Stimulated activated CD8-positive, alpha-beta memory T cell treated with anti-CD3 and anti-CD28 coated beads, Interleukin-7, amount 100 ng/mL, for 48 hours (primary cell): Measurements from ENCODE around the gene IFIH1.

Experiments
- DNase-seq, 2 donors: peaks; one replicate each; pipeline ENCODE4 v3.0.0-alpha.2; 2020; ENCODE audit warnings: low read depth in 1 of 2; ENCODE audit errors: extremely low read depth in 1 of 2

IFIH1 gene

DNA sequence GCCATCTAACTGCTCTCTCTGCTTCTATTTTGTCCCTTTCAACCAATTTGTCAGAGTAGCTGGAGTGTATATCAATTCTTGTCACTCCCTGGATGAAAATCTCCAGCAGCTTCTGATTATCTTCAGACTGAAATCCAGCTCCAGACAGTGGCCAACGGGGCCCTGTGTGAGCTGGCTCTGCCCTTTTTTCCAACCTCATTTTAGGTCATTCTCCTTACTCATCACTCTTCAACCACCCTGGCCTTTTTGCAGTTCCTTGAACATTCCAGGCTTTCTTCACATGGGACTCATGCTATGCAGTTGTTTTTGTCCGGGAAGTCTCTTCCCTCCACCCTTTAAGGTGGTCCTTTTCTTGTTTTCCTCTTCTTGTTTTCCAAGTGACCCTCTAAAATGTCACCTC is 59.8 kb downstream of the IFIH1 start:
- DNase-seq, result no peak

DNA sequence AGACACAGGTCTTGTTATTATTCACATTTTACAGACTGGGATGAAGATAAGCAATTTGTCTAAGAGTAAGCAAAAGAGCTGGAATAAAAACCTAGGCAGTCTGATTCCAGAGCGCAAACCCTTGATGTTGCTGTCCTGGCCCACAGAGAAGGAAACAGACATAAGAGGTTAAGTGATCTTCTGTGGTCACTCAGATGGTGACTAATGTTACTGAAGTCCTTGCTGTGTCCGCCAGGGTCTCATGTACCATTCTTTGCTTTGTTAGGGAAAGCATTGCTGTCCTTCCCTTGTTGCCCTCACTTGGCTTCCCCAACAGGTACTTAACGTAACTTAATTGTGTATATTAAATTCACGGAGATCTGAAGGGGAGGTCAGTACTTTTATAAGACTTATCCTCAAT is 60.3 kb downstream of the IFIH1 start:
- DNase-seq, result no peak

- DNase-seq, result no peak
Measured at GRCh38 chr2:162257425-162257824, 61.1 kb downstream of the IFIH1 start.

GRCh38 chr2:162256591-162256991 is 61.9 kb downstream of the IFIH1 start:
- DNase-seq, result no peak

GRCh38 chr2:162254236-162254871 is 64.1 kb downstream of the IFIH1 start:
- no peak for DNase-seq

- no peak for DNase-seq
Measured at GRCh38 chr2:162253435-162253834, 65.0 kb downstream of the IFIH1 start.

GRCh38 chr2:162252153-162252552 is 66.3 kb downstream of the IFIH1 start:
- no peak for DNase-seq

DNA sequence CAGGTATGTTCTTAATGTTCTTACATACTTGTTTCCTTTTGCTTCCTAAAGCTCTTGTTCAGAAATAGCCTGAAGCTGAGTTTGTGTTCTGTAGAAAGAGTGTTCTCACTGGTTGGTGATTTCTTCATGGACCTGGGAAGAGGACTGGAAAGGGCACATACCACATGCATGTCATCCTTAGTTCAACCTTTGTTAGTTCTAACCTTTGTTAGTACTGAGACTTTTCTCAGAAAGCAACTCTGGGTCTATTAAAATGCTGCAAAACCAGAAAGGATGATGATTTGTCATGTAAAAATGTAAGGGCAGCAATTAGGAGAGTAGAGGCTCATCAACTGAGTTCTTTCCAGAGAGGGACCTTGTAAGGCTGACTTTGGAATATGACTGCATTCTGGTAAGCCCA is 72.7 kb downstream of the IFIH1 start:
- DNase-seq, result no peak

- no peak for DNase-seq
Measured at GRCh38 chr2:162245061-162245460, 73.4 kb downstream of the IFIH1 start.

DNA sequence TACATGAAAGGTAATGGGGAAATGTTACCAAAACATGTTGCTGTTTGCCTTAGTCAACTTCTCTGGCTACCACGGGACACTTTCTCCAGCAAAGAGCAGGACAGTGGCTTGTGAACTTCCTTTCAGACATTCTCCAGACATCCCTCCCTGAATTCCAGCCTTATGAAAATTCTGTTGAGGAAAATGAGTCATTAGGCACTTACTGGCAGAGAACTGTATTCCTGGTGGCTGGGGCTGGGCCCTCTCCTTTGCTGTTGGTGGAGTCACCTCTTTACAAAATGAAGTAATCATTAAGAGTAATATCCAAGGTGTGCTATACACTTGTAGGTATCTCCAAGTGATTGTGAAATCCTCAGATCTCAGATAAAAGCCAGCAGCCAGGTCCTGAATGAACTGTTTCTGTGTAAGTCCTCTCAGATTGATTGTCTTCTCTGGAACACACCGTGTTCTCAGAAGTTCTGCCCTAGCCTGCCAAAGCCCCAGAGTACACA is 73.9 kb downstream of the IFIH1 start:
- no peak for DNase-seq

DNA sequence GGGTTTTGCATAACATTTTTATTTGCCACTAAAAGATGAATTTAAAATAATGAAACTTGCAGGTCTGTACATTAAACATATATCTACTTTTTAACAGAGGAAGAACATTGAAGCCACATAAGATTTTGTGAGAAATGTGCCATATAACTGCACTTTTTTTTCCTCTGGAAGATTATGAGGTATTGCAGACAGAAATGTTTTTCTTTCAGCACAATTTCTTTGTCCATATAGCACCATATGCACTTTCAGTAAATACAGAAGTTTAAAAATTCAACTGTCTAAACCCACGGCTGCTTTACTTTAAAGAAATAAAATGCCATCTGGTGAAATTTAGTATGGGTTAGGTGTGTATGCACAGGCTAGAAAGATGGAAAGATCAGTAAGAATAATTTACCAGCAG is 74.8 kb downstream of the IFIH1 start:
- no peak for DNase-seq

DNA sequence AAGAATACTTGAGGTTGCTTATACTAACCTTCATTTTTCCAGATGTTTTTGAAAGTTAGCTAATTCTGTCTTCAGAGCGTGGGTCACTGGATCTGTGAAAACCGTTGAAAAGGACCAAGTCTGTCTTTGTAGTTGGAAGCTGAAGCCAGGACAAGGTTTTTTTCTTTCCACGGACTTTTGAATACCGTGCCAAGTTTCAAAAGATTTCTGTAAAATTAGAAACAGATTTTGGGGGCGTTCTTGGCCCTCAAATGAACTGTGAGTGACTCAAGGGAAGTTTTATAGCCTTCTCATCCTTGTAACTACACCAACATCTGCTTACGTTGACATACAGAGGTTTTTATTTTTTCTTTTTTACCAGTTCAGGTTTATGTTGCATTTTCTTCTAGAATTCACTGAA is 75.2 kb downstream of the IFIH1 start, which contains the start of gene FAP:
Gene FAP (minus strand): TSS at position 152 of the 400 bp plus-strand sequence. CDS start 118 bp downstream, at position 34.
- DNase-seq, result no peak

DNA sequence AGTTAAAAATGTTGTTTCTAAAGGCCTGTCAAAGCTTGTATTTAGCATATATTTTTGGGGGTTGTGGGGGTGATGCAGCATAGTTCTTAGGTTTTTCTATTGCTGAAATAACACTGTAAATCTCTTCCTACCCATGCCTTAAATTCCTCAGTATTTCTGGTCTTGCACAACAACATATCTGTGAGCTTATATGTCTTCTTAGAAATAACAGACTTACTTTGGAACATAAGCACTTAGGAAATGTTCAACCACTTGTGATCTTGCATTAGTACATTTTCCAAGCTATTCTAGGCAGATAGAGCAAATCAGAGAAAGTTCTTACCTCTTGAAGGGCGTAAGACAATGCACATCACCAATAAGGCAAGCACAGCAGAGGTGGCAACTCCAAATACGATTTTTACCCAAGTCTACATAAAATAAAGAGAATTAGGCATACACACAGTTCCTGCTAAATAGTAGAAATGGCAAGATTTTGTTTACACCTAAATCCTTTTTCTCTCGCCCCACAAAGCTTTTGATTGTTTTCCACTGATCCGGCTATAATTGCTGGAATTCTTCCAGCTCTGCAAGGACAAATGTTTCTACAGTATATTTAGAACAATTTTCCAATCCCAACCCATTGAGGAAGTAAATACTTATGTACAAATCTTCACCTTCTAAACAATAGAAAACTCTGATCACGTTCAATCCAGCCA is 75.8 kb downstream of the IFIH1 start:
- no peak for DNase-seq

DNA sequence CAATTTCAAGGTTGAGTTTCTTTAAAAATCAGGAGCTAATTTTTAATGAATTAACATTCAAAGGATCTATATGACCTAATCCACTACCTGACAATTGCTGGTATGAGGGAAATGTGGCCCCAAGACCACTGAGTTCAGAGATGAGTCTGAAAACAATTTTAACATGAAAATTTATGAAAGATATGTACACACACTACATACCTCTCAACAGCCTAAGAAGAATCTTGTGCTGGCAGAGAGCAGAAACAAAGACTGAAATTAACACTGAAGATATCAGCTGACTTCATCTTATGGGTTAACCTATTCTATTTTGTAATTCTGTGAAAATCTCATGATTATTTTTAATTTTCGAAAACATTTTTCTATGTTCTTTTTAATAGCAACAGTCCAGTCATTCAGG is 76.9 kb downstream of the IFIH1 start:
- no peak for DNase-seq

DNA sequence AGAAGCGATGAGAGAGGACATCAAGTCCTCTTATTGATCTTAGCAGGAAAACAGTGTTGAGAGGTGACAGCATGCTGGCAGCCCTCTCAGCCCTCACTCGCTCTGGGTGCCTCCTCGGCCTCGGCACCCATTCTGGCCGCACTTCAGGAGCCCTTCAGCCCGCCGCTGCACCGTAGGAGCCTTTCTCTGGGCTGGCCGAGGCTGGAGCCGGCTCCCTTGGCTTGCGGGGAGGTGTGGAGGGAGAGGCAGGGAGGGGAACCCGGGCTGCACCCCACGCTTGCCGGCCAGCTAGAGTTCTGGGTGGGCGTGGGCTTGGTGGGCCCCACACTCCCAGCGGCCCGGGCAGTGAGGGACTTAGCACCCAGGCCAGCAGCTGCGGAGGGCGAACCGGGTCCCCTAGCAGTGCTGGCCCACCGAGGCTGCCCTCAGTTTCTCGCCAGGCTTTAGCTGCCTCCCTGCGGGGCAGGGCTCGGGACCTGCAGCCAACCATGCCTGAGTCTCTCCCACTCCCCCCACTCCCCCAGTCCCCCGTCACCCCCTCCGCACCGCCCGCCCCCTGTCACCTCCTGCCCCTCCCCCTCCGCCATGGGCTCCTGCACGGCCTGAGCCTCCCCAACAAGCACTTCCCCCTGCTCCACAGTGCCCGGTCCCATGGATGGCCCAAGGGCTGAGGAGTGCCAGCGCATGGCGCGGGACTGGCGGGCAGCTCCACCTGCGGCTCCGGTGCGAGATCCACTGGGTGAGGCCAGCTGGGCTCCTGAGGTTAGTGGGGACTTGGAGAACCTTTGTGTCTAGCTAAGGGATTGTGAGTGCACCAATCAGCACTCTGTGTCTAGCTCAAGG is 83.6 kb downstream of the IFIH1 start:
- DNase-seq, result no peak

DNA sequence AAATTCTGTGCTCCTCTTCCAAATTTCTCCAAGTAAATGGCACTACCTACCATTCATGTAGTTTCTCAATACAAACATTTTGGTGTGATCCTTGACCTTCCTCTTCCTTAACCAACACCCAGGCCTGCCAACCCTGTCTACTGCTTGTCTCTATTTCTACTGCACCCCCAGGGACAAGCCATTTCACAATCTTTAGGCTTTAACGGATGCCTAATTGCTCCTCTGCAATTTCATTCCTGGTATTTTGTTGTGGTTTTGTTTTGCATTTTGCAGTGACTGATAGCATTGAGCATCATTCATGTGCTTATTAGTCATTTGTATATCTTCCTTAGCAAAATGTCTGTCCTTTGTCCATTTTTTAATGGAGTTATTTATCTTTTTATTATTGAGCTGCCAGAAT is 85.3 kb downstream of the IFIH1 start:
- no peak for DNase-seq

DNA sequence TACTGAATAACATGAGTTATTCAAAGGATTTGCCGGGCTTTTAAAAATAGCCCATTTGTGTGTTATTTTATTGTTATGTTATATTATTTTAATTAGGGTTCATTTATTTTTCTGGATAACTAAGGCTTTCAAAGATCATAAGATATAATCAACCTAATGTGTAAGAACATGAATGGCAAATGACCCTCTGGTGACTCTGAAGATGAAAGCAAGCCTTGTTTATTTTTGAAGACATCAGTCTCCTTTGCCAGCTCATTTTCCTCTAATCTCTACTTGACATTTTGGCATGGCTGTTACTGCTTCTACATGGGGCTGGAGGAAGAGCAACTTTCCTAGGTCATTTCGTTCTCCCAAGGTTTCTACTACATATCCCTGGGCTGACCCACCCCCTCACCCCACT is 85.8 kb downstream of the IFIH1 start:
- no peak for DNase-seq

DNA sequence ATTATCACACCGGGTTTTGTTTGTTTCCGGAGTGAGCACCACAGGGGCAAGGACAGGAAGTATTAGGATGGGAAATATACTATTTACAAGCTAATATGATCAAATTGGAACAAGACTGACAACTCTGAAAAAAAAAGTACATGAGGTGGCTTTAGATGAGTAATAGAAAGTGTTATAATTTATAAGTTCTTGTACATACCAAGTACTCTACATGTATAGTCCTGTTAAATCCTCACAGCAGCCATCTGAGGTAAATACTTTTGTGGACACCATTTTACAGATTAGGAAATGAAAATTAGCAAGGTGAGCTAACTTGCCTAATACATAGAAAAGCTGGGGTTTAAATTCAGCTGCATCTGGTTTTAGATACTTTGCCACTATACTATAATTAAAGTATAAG is 86.5 kb downstream of the IFIH1 start:
- no peak for DNase-seq

GRCh38 chr2:162230761-162231160 is 87.7 kb downstream of the IFIH1 start:
- no peak for DNase-seq

DNA sequence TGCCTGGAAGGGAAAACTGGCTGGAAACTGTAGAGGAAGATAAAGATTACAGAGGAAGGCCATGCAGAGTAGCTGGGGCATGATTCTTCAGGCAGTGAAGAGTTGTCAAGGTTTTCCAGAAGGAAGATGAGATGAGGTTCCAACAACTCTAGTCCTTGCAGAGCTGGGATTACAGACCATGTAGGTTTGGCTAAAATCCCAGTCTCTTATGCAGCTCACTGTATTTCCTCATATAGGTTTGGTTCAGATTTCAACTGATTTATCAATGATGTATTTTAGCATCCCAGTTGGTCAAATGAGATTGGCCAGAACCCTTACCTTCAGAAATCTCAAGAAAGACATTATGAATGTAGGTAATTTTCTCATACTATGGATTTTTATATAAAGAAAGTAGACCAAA is 91.6 kb downstream of the IFIH1 start:
- no peak for DNase-seq

- DNase-seq, result peak; percentile 16 to 19
Measured at GRCh38 chr2:162221064-162221463, 97.4 kb downstream of the IFIH1 start.

GRCh38 chr2:162220368-162220767 is 98.1 kb downstream of the IFIH1 start:
- no peak for DNase-seq
